Colonic mucosa (tissue), 4 donors: ENCODE data around the gene TSHZ1. TPM values are rescaled to one million over a fixed set of nuclear protein-coding genes. Genes with fewer than 3 reads are reported as not detected.

Experiments
- DNase-seq: peaks from one replicate; pipeline ENCODE4 v3.0.0-alpha.2; 2020
- H3K27ac ChIP-seq: fragments of 200-600 bp; one replicate; pipeline ENCODE4 v1.8.0; 2021
- H3K27me3 ChIP-seq: fragments of 200-600 bp; one replicate; pipeline ENCODE4 v1.8.0; 2021
- H3K36me3 ChIP-seq: fragments of 200-600 bp; one replicate; pipeline ENCODE4 v1.8.0; 2021
- H3K4me1 ChIP-seq: fragments of 200-600 bp; one replicate; pipeline ENCODE4 v1.8.0; 2021; ENCODE audit warnings: mild to moderate bottlenecking
- H3K4me3 ChIP-seq: fragments of 200-600 bp; one replicate; pipeline ENCODE4 v1.8.0; 2021
- H3K9ac ChIP-seq, 2 donors: one replicate each; pipeline ENCODE4 v1.7.0; 2013; ENCODE audit warnings: control low read depth in 2 of 2, low read depth in 2 of 2, low read length in 2 of 2
- H3K9me3 ChIP-seq: fragments of 200-600 bp; one replicate; pipeline ENCODE4 v1.8.0; 2021
- intact Hi-C: fragments of 100-400 bp; cut with DNase I; formaldehyde crosslinking; loops from one replicate; pipeline ENCODE4 v1.14.1; 2022
- total RNA-seq, 2 donors: library from RNA; stranded (reverse); fragmentation: NEBNext Ultra II Directional in 1 of 2; extraction: Animal tissue kit (Norgen Biotek cat#: 25700) in 1 of 2; gene quantifications; one replicate each; pipeline ENCODE4 v1.2.1, GENCODE V29; 2021
- TF ChIP-seq, protein P1 (sequence below): fragments of 200-600 bp; IDR thresholded peaks from one replicate; pipeline ENCODE4 v1.8.0; 2022; ENCODE audit warnings: antibody characterized with exemption, mild to moderate bottlenecking
- donor health status: healthy.
- donor health status: DM: no; HTN: no; CAD: no.
- donor health status: DM: no; HTN: no; CAD: no.

TSHZ1 gene
- total RNA-seq, 2 donors from 2014 or later: 16.6 to 34.3 TPM

GRCh38 chr18:75291460-75291859, 80.9 kb downstream of the TSHZ1 start:
- no peak overlapping the region for H3K9ac ChIP-seq
- no peak overlapping the region for H3K27ac ChIP-seq
- DNase-seq: no peak
- no peaks in the 10 kb centered on the region for H3K9me3 ChIP-seq
- H3K4me1 ChIP-seq: no peaks in the 10 kb centered on the region
- no peak overlapping the region for H3K4me3 ChIP-seq
- intact Hi-C loops: no loop called here
- H3K36me3 ChIP-seq: no peaks in the 10 kb centered on the region
- no peaks in the 10 kb centered on the region for H3K27me3 ChIP-seq
- TF ChIP-seq, protein P1, sequence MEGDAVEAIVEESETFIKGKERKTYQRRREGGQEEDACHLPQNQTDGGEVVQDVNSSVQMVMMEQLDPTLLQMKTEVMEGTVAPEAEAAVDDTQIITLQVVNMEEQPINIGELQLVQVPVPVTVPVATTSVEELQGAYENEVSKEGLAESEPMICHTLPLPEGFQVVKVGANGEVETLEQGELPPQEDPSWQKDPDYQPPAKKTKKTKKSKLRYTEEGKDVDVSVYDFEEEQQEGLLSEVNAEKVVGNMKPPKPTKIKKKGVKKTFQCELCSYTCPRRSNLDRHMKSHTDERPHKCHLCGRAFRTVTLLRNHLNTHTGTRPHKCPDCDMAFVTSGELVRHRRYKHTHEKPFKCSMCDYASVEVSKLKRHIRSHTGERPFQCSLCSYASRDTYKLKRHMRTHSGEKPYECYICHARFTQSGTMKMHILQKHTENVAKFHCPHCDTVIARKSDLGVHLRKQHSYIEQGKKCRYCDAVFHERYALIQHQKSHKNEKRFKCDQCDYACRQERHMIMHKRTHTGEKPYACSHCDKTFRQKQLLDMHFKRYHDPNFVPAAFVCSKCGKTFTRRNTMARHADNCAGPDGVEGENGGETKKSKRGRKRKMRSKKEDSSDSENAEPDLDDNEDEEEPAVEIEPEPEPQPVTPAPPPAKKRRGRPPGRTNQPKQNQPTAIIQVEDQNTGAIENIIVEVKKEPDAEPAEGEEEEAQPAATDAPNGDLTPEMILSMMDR: no peak

- no peaks in the 10 kb centered on the region for H3K27me3 ChIP-seq
- H3K9ac ChIP-seq: no peak overlapping the region
- no peaks in the 10 kb centered on the region for H3K4me1 ChIP-seq
- no peak overlapping the region for H3K4me3 ChIP-seq
- no peak for DNase-seq
- no peak overlapping the region for H3K27ac ChIP-seq
- TF ChIP-seq, protein P1: no peak
- intact Hi-C loops: no loop called here
- H3K36me3 ChIP-seq: no peaks in the 10 kb centered on the region
- H3K9me3 ChIP-seq: no peaks in the 10 kb centered on the region
Measured at GRCh38 chr18:75293591-75293990, 83.0 kb downstream of the TSHZ1 start.

- Histone ChIP-seq H3K4me3 (no peak overlapping the region), H3K36me3 (no peaks in the 10 kb centered on the region), H3K9me3 (no peaks in the 10 kb centered on the region), H3K27ac (no peak overlapping the region), H3K9ac (no peak overlapping the region), H3K27me3 (no peaks in the 10 kb centered on the region), H3K4me1 (no peaks in the 10 kb centered on the region)
- TF ChIP-seq, protein P1: no peak
- no peak for DNase-seq
- intact Hi-C loops: no loop called here
Measured at GRCh38 chr18:75297731-75298130, 87.1 kb downstream of the TSHZ1 start.

- DNase-seq: no peak
- H3K27me3 ChIP-seq: no peaks in the 10 kb centered on the region
- no peak overlapping the region for H3K9ac ChIP-seq
- no peak overlapping the region for H3K27ac ChIP-seq
- no peaks in the 10 kb centered on the region for H3K4me1 ChIP-seq
- no peaks in the 10 kb centered on the region for H3K36me3 ChIP-seq
- no peak overlapping the region for H3K4me3 ChIP-seq
- TF ChIP-seq, protein P1: no peak
- H3K9me3 ChIP-seq: no peaks in the 10 kb centered on the region
- intact Hi-C loops: no loop called here
Measured at GRCh38 chr18:75304678-75305557, 94.3 kb downstream of the TSHZ1 start.

DNA sequence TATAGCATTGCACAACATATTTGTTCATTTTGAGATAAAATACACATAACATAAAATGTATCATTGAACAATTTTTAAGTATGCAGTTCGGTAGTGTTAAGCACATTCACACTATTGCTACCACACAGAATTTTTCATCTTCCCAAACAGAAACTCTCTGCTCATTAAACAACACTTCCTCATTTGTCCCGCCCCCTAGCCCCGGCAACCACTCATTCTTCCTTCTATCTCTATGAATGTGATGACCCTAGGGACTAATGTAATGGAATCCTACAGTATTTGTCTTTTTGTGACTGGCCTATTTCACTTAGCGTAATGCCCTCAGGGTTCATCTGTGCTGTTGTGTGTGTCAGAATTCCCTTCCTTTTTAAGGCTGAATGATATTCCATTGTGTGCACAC, 95.4 kb downstream of the TSHZ1 start:
- Histone ChIP-seq H3K4me3 (no peak overlapping the region), H3K27ac (no peak overlapping the region), H3K9ac (no peak overlapping the region), H3K4me1 (no peaks in the 10 kb centered on the region), H3K9me3 (no peaks in the 10 kb centered on the region), H3K36me3 (no peaks in the 10 kb centered on the region), H3K27me3 (no peaks in the 10 kb centered on the region)
- intact Hi-C loops: no loop called here
- DNase-seq: no peak
- TF ChIP-seq, protein P1: no peak
